ENCODE results near the gene PROCA1.
A peak's percentile ranks its signal among the peaks of the same experiment; 100 is the strongest.
"Not testable (repeated sequence)": the region's sequence is repeated elsewhere in the genome, so short reads cannot be mapped to it uniquely, and the experiment has no call there.

The PROCA1 gene

DNA sequence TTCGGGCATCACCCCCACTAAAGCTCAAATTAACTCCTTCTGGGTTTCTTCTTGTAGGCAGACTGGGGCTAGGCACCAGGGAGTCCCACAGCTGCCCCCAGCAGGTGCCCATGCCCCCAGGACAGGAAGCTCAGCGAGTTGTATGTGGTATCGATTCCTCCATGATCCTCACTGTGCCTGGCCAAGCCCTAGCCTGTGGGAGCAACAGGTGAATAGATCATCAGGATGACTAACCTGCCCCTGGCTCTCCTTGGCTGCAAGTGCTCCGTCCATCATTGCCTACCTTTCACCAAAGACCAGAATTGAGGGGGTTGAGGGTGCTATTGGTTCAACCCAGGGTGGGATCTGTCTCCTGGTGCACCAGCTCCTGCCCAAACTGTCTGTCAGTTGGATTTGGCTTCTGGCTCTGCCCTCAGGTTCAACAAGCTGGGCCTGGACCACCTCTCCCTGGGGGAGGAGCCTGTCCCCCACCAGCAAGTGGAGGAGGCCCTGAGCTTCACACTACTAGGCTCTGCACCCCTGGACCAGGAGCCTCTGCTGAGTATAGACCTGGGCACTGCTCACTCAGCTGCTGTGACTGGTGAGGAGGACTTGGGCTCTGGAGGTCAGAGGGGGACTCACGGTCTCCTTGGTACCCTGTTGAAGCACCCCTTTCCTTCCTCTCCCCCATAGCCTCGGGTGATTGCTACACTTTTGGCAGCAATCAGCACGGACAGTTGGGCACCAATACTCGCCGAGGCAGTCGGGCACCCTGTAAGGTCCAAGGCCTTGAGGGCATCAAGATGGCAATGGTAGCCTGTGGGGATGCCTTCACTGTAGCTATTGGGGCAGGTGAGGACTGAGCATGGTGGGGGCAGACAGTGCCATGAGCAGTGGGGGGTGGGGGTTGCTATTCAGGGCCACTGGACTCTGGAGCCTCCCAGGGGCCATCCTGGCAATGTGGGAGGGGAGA, 29.0 kb upstream of the PROCA1 start:
- Histone ChIP-seq H3K36me3 (ENCODE audit: control insufficient read depth, insufficient read depth, low read length) (peaks cover 16% of the 10 kb centered on the region), H3K4me1 (ENCODE audit: control insufficient read depth, insufficient read depth, low read length) (peaks cover under 1% of the 10 kb centered on the region), H3K9me3 (ENCODE audit: control insufficient read depth, insufficient read depth, low read length) (no peaks in the 10 kb centered on the region), H3K27me3 (ENCODE audit: control insufficient read depth, insufficient read depth, low read length) (no peaks in the 10 kb centered on the region), H3K9ac (ENCODE audit: low read depth, low read length) (no peak overlapping the region), H3K4me3 (ENCODE audit: low read depth, low read length) (no peak overlapping the region)

- H3K4me1 ChIP-seq (ENCODE audit: control insufficient read depth, insufficient read depth, low read length): no peaks in the 10 kb centered on the region
- no peak overlapping the region for H3K9ac ChIP-seq (ENCODE audit: low read depth, low read length)
- peaks cover 16% of the 10 kb centered on the region for H3K36me3 ChIP-seq (ENCODE audit: control insufficient read depth, insufficient read depth, low read length)
- no peak overlapping the region for H3K4me3 ChIP-seq (ENCODE audit: low read depth, low read length)
- H3K27me3 ChIP-seq (ENCODE audit: control insufficient read depth, insufficient read depth, low read length): no peaks in the 10 kb centered on the region
- no peaks in the 10 kb centered on the region for H3K9me3 ChIP-seq (ENCODE audit: control insufficient read depth, insufficient read depth, low read length)
These were observed 27.1 kb upstream of the PROCA1 start for GRCh38 chr17:28738680-28739384.

GRCh38 chr17:28737770-28738679, 26.3 kb upstream of the PROCA1 start:
- Histone ChIP-seq H3K27me3 (ENCODE audit: control insufficient read depth, insufficient read depth, low read length) (no peaks in the 10 kb centered on the region), H3K4me1 (ENCODE audit: control insufficient read depth, insufficient read depth, low read length) (no peaks in the 10 kb centered on the region), H3K9me3 (ENCODE audit: control insufficient read depth, insufficient read depth, low read length) (no peaks in the 10 kb centered on the region), H3K4me3 (ENCODE audit: low read depth, low read length) (no peak overlapping the region), H3K36me3 (ENCODE audit: control insufficient read depth, insufficient read depth, low read length) (peaks cover 16% of the 10 kb centered on the region), H3K9ac (ENCODE audit: low read depth, low read length) (no peak overlapping the region)

DNA sequence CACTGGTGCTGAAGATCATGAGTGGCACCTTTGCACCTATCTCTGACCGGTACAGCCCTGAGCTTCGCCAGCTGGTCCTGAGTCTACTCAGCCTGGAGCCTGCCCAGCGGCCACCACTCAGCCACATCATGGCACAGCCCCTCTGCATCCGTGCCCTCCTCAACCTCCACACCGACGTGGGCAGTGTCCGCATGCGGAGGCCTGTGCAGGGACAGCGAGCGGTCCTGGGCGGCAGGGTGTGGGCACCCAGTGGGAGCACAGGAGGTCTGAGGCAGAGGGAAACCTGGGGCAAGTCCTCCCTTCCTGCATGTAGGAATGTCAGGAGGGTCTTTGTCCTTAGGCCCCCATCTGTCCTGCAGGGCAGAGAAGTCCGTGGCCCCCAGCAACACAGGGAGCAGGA, 25.6 kb upstream of the PROCA1 start:
- Histone ChIP-seq H3K27me3 (ENCODE audit: control insufficient read depth, insufficient read depth, low read length) (no peaks in the 10 kb centered on the region), H3K4me1 (ENCODE audit: control insufficient read depth, insufficient read depth, low read length) (no peaks in the 10 kb centered on the region), H3K36me3 (ENCODE audit: control insufficient read depth, insufficient read depth, low read length) (peaks cover 16% of the 10 kb centered on the region), H3K9me3 (ENCODE audit: control insufficient read depth, insufficient read depth, low read length) (no peaks in the 10 kb centered on the region), H3K4me3 (ENCODE audit: low read depth, low read length) (no peak overlapping the region), H3K9ac (ENCODE audit: low read depth, low read length) (no peak overlapping the region)

DNA sequence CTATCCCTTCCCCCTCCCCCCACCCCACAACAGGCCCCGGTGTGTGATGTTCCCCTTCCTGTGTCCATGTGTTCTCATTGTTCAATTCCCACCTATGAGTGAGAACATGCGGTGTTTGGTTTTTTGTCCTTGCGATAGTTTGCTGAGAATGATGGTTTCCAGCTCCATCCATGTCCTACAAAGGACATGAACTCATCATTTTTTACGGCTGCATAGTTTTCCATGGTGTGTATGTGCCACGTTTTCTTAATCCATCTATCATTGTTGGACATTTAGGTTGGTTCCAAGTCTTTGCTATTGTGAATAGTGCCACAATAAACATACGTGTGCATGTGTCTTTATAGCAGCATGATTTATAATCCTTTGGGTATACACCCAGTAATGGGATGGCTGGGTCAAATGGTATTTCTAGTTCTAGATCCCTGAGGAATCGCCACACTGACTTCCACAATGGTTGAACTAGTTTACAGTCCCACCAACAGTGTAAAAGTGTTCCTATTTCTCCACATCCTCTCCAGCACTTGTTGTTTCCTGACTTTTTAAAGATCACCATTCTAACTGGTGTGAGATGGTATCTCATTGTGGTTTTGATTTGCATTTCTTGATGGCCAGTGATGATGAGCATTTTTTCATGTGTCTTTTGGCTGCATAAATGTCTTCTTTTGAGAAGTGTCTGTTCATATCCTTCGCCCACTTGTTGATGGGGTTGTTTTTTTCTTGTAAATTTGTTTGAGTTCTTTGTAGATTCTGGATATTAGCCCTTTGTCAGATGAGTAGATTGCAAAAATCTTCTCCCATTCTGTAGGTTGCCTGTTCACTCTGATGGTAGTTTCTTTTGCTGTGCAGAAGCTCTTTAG, 24.5 kb upstream of the PROCA1 start:
- not testable (repeated sequence) for H3K27me3 ChIP-seq (ENCODE audit: control insufficient read depth, insufficient read depth, low read length); H3K9ac ChIP-seq (ENCODE audit: low read depth, low read length); H3K9me3 ChIP-seq (ENCODE audit: control insufficient read depth, insufficient read depth, low read length); H3K4me3 ChIP-seq (ENCODE audit: low read depth, low read length); H3K4me1 ChIP-seq (ENCODE audit: control insufficient read depth, insufficient read depth, low read length)
- peaks cover 11% of the 10 kb centered on the region for H3K36me3 ChIP-seq (ENCODE audit: control insufficient read depth, insufficient read depth, low read length)

- Histone ChIP-seq H3K36me3 (ENCODE audit: control insufficient read depth, insufficient read depth, low read length) (peaks cover 6% of the 10 kb centered on the region), H3K4me1 (ENCODE audit: control insufficient read depth, insufficient read depth, low read length) (no peaks in the 10 kb centered on the region), H3K4me3 (ENCODE audit: low read depth, low read length) (no peak overlapping the region), H3K27me3 (ENCODE audit: control insufficient read depth, insufficient read depth, low read length) (no peaks in the 10 kb centered on the region), H3K9me3 (ENCODE audit: control insufficient read depth, insufficient read depth, low read length) (no peaks in the 10 kb centered on the region), H3K9ac (ENCODE audit: low read depth, low read length) (peak overlapping the region; percentile 26)
These were observed 23.6 kb upstream of the PROCA1 start for GRCh38 chr17:28735242-28735722.

GRCh38 chr17:28734712-28735241, 23.1 kb upstream of the PROCA1 start:
- Histone ChIP-seq H3K9ac (ENCODE audit: low read depth, low read length) (peak overlapping the region; percentile 26), H3K4me3 (ENCODE audit: low read depth, low read length) (no peak overlapping the region), H3K9me3 (ENCODE audit: control insufficient read depth, insufficient read depth, low read length) (no peaks in the 10 kb centered on the region), H3K4me1 (ENCODE audit: control insufficient read depth, insufficient read depth, low read length) (no peaks in the 10 kb centered on the region), H3K27me3 (ENCODE audit: control insufficient read depth, insufficient read depth, low read length) (no peaks in the 10 kb centered on the region), H3K36me3 (ENCODE audit: control insufficient read depth, insufficient read depth, low read length) (peaks cover 6% of the 10 kb centered on the region)

DNA sequence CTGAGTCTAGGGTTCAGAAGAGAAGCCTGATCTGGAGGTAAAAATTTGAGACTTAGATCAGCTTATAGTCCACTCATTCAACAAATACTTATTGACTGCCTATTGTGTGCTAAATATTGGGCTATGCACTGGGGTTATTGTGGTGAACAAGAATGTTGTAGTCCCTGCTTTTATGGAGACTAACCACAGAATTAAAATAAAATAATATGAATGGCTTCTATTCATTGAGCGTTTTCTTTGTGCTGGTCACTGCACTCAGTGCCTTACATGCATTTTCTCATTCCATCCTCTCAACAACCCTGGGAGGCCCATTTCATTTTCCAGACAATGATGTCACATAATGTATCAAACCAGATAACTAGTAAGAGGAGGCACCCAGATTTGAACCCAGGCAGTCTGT, 21.7 kb upstream of the PROCA1 start:
- Histone ChIP-seq H3K4me3 (ENCODE audit: low read depth, low read length) (no peak overlapping the region), H3K9ac (ENCODE audit: low read depth, low read length) (no peak overlapping the region), H3K9me3 (ENCODE audit: control insufficient read depth, insufficient read depth, low read length) (no peaks in the 10 kb centered on the region), H3K27me3 (ENCODE audit: control insufficient read depth, insufficient read depth, low read length) (no peaks in the 10 kb centered on the region), H3K4me1 (ENCODE audit: control insufficient read depth, insufficient read depth, low read length) (no peaks in the 10 kb centered on the region), H3K36me3 (ENCODE audit: control insufficient read depth, insufficient read depth, low read length) (peaks cover 4% of the 10 kb centered on the region)

DNA sequence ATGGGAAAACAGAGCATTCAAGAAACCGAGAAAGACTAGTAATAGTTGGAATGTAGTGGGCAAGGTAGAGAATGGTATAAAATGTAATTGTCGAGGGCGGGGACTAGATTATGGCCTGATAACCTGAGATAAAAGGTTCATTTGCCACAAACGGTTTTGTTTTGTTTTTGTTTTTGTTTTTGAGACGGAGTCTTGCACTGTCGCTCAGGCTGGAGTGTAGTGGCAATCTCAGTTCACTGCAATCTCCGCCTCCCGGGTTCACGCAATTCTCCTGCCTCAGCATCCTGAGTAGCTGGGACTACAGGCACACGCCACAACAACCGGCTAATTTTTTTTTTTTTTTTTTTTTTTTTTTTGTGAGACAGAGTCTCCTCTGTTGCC, 18.3 kb upstream of the PROCA1 start:
- H3K9ac ChIP-seq (ENCODE audit: low read depth, low read length): no peak overlapping the region
- no peaks in the 10 kb centered on the region for H3K9me3 ChIP-seq (ENCODE audit: control insufficient read depth, insufficient read depth, low read length)
- H3K4me3 ChIP-seq (ENCODE audit: low read depth, low read length): no peak overlapping the region
- H3K4me1 ChIP-seq (ENCODE audit: control insufficient read depth, insufficient read depth, low read length): no peaks in the 10 kb centered on the region
- no peaks in the 10 kb centered on the region for H3K27me3 ChIP-seq (ENCODE audit: control insufficient read depth, insufficient read depth, low read length)
- H3K36me3 ChIP-seq (ENCODE audit: control insufficient read depth, insufficient read depth, low read length): peaks cover 4% of the 10 kb centered on the region

- Histone ChIP-seq H3K9me3 (ENCODE audit: control insufficient read depth, insufficient read depth, low read length) (no peaks in the 10 kb centered on the region), H3K4me3 (ENCODE audit: low read depth, low read length) (peak within 1 kb of the TSS; percentile 99), H3K9ac (ENCODE audit: low read depth, low read length) (peak within 1 kb of the TSS; percentile 85), H3K4me1 (ENCODE audit: control insufficient read depth, insufficient read depth, low read length) (peaks cover 3% of the 10 kb centered on the region), H3K27me3 (ENCODE audit: control insufficient read depth, insufficient read depth, low read length) (no peaks in the 10 kb centered on the region), H3K36me3 (ENCODE audit: control insufficient read depth, insufficient read depth, low read length) (peaks cover 16% of the 10 kb centered on the region)
These were observed 16.9 kb upstream of the PROCA1 start, which contains the start of gene NEK8 for GRCh38 chr17:28728364-28729200. Gene NEK8 (plus strand): TSS chr17:28728788. CDS start chr17:28728814, 26 bp downstream.

Data from iPS-15b (cell line).